Lower leg skin (tissue), 4 donors: Measurements from ENCODE around the gene BARX2. TPM values are rescaled to one million over a fixed set of nuclear protein-coding genes. Genes with fewer than 3 reads are reported as not detected.

ENCODE experiments used
- DNase-seq, 2 donors: peaks; one replicate each; pipeline ENCODE4 v3.0.0-alpha.2; 2019; ENCODE audit warnings: low spot score in 2 of 2
- H3K4me3 ChIP-seq: fragments of 200-600 bp; sonication (generic); 2 replicates; pipeline ENCODE4 v1.5.1; 2017; ENCODE audit warnings: mild to moderate bottlenecking, low read depth; ENCODE audit not compliant: poor library complexity, severe bottlenecking
- POLR2A ChIP-seq, 2 donors: fragments of 450-650 bp; IDR thresholded peaks; one replicate each; pipeline ENCODE4 v1.6.1; 2016 to 2017; ENCODE audit warnings: antibody characterized with exemption in 2 of 2, mild to moderate bottlenecking in 1 of 2, moderate library complexity in 1 of 2
- WGBS, 2 donors: methylation state at CpG; one replicate each; pipeline ENCODE4 v1.1.5; 2018; 5-methylcytosine and 5-hydroxymethylcytosine counted together
- intact Hi-C: fragments of 100-400 bp; cut with DNase I; formaldehyde crosslinking; loops from one replicate; pipeline ENCODE4 v1.15.0; 2023; ENCODE audit warnings: low total_unique reads
- total RNA-seq, 4 donors: library from RNA; depleted of rRNA; stranded (reverse); fragments of >200 nt; gene quantifications; one replicate each; pipeline ENCODE4 v1.1.0, GENCODE V29; 2016
- TF ChIP-seq, protein P1 (sequence below), 3 donors: fragments of 450-650 bp; IDR thresholded peaks; one replicate each; pipeline ENCODE4 v1.5.1; 2016; ENCODE audit warnings: antibody characterized with exemption in 3 of 3, mild to moderate bottlenecking in 3 of 3, moderate library complexity in 2 of 3

Gene BARX2
- total RNA-seq, 4 donors from 2014 or later, result 9.4 to 31.1 (median 14.1) TPM

- no peak overlapping the region for H3K4me3 ChIP-seq
- intact Hi-C loops, result no loop called here
- no peak for DNase-seq
- WGBS, 2 donors, result 52 to 58% methylated on average over 6 of the region's 6 CpGs
- TF ChIP-seq, protein P1, sequence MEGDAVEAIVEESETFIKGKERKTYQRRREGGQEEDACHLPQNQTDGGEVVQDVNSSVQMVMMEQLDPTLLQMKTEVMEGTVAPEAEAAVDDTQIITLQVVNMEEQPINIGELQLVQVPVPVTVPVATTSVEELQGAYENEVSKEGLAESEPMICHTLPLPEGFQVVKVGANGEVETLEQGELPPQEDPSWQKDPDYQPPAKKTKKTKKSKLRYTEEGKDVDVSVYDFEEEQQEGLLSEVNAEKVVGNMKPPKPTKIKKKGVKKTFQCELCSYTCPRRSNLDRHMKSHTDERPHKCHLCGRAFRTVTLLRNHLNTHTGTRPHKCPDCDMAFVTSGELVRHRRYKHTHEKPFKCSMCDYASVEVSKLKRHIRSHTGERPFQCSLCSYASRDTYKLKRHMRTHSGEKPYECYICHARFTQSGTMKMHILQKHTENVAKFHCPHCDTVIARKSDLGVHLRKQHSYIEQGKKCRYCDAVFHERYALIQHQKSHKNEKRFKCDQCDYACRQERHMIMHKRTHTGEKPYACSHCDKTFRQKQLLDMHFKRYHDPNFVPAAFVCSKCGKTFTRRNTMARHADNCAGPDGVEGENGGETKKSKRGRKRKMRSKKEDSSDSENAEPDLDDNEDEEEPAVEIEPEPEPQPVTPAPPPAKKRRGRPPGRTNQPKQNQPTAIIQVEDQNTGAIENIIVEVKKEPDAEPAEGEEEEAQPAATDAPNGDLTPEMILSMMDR (IDR thresholded peaks at IDR 0.05), result no peak
- no peak for TF ChIP-seq POLR2A (IDR thresholded peaks at IDR 0.05)
Measured at GRCh38 chr11:129457321-129457720, 81.7 kb downstream of the BARX2 start.

- no peak overlapping the region for H3K4me3 ChIP-seq
- WGBS, 2 donors, result 47 to 58% methylated on average over 3 of the region's 3 CpGs
- intact Hi-C loops, result no loop called here
- TF ChIP-seq, protein P1 (IDR thresholded peaks at IDR 0.05), result no peak
- no peak for TF ChIP-seq POLR2A (IDR thresholded peaks at IDR 0.05)
- no peak for DNase-seq
Measured at GRCh38 chr11:129458278-129458677, 82.6 kb downstream of the BARX2 start.

DNA sequence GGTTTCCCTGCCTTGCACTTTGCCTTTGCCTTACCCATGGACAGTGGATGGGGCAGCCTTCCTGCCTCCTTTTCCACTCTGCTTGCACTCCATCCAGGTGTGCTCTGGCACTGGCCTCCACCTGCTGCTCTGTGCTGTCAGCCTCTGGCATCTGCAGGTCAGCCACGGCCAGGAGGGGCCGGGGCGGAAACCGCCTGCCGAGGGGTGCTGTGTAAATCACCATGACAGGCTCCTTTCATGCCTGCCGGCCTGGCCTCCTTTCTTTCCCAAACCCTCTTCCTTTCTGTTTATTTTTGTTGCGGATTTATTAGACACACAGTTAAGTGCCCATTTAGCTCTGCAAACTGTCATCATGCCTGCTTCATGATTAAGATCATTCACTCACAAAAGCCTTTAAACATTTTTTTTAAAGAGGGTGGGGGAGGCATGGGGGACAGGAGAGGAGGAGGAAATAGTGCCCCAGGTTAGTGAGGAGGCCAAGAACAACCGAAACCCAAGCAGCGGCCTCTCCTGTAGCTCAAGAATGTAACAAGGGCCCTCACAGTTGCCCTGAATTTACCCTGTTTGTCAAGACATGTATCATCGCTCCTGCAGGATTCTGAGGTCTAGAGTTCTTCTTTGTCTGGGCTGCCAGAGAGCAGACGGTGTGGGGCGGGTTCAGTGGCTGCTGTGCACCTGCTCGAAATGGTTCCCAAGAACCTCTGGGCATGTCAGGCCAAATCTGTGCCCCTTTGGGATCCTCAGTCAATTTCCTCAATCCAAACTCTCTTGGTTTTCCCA, 83.3 kb downstream of the BARX2 start:
- H3K4me3 ChIP-seq, result no peak overlapping the region
- intact Hi-C loops, result no loop called here
- DNase-seq, result no peak
- 42 to 48% methylated on average over 13 of the region's 13 CpGs for WGBS, 2 donors
- TF ChIP-seq, protein P1 (IDR thresholded peaks at IDR 0.05), result no peak
- no peak for TF ChIP-seq POLR2A (IDR thresholded peaks at IDR 0.05)

- DNase-seq, result no peak
- WGBS, 2 donors, result 69 to 78% methylated on average over 2 of the region's 2 CpGs
- intact Hi-C loops, result no loop called here
- TF ChIP-seq, protein P1 (IDR thresholded peaks at IDR 0.05), result no peak
- no peak for TF ChIP-seq POLR2A (IDR thresholded peaks at IDR 0.05)
- H3K4me3 ChIP-seq, result no peak overlapping the region
Measured at GRCh38 chr11:129460714-129461113, 85.1 kb downstream of the BARX2 start.

- H3K4me3 ChIP-seq, result no peak overlapping the region
- no peak for TF ChIP-seq POLR2A (IDR thresholded peaks at IDR 0.05)
- TF ChIP-seq, protein P1 (IDR thresholded peaks at IDR 0.05), result no peak
- no peak for DNase-seq
- WGBS, 2 donors, result 89 to 91% methylated on average over 1 of the region's 1 CpG
- intact Hi-C loops, result loop anchor here (10.0 kb wide), 1 partner anchor 871 kb away; no protein-coding TSS in a partner anchor
Measured at GRCh38 chr11:129484068-129484467, 108.4 kb downstream of the BARX2 start.
